Umbilical cord (tissue), 2 donors: ENCODE measurements around the gene IRAK4. TPM values are rescaled to one million over a fixed set of nuclear protein-coding genes. Genes with fewer than 3 reads are reported as not detected.
"Not testable (repeated sequence)": the region's sequence is repeated elsewhere in the genome, so short reads cannot be mapped to it uniquely, and the experiment has no call there.

ENCODE experiments used
- DNase-seq: peaks from one replicate; pipeline ENCODE4 v3.0.0-alpha.2; 2015; ENCODE audit warnings: low spot score
- total RNA-seq: library from RNA; depleted of rRNA; stranded (reverse); fragments of >200 nt; gene quantifications from one replicate; pipeline ENCODE4 v1.2.3, GENCODE V29; 2014; ENCODE audit warnings: low replicate concordance; ENCODE audit not compliant: insufficient read depth

IRAK4 gene
- total RNA-seq: 27.0 TPM

DNA sequence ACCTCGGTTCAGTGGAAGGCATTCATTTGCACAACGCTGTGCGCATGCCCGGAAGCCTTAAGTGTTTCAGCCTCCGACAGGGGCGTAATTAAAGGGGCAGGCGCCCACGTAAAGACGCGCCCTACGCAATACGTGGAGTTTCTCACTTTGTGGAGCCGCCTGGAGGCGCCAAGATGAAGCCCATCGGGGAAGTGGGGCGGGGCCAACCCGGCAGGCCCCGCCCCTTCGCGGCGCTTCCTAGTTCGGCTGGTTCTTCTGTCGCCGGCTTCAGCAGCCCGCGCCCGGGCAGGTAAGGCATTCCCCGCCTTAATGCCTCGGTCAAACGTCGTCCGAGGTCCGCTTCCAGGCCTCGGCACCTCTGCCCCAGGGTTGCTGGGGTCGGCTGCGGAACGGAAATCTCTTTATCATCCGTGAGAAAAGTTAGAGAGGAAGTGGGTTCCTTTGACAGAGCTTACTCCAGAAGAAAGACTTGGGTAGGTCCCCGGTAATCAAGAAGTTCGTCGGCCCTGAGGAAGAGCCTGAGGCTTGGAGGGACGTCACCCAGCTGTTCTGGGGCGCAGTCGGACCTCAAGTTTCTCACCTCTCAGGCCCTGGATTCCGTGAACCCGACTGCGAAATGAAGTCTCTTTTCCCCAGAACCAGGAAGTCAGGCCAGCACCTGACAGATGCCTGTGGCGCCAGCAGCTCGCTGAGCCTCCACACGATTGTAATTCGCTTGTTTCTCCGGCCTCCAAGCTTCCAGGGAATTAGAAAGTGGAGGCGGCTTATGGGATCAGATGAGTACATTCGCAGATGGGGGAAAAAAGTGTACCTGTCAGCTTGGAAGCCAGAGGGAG lies at the start of gene IRAK4, which contains the start of gene PUS7L:
IRAK4 (plus strand) TSS at position 224 of the 836 bp plus-strand sequence. CDS start 9,161 bp downstream, outside the sequence.
PUS7L (minus strand) TSS at position 63 of the 836 bp plus-strand sequence. CDS start 3,545 bp downstream, outside the sequence.
- DNase-seq: peak; percentile 99

GRCh38 chr12:43711348-43711747 lies 47.4 kb upstream of the IRAK4 start:
- DNase-seq: no peak

DNA sequence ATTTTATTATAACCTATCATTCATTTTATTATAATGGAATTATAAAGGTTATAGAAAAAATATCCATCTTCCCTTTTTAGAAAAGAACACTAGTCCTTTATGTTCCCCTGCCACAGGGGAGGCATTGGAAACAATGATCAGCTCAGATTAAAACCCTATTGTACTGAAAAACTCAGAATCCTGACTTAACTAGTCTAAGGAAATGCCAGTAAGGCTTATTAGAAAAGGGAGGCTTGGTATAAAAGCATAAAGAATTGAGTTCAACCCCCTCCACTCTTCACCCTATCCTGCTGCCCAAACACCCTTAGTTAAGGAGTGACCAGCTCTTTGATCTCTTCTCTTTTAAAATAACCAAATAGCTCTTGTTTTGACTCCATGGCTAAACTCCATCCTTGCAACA lies 36.1 kb upstream of the IRAK4 start:
- DNase-seq: no peak

DNA sequence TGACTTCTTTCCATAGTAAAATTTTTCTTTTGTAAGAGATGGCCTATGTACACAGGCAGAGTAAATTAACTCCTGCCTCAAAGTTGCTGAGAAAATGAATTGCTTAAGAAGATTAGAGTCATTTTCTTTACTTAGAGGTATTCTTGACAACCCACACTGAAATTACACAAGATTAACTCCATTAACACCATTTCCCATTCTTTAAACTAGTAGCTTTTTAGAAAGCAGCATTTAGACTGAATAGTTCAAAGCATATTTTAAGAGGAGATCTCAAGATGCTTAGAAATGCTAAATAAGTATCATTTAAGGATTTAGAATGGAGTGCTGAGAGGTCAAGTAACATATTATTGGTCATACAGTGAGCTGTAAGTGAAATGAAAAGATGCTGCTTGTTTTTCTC lies 35.6 kb upstream of the IRAK4 start:
- no peak for DNase-seq

- DNase-seq: peak; percentile 11
These were observed 30.6 kb upstream of the IRAK4 start for GRCh38 chr12:43728117-43728516.

DNA sequence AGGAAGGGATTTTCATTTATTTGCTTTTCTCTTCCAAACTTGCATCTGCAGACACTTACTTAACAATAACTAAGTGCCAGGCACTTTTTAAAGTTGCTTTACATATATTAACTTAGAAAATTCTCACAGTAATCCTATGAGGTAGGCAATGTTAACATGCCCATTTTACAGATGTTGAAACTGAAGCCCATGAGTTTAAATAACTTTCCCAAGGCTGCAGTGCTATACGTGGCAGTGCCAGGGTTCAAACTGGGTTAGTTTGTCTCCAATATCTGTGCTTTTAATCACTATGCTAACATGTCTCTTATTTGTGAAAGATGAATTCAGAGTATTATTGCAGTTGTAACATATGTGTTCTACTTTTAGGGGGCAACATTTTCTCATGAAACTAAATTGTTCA lies 30.1 kb upstream of the IRAK4 start:
- DNase-seq: no peak

DNA sequence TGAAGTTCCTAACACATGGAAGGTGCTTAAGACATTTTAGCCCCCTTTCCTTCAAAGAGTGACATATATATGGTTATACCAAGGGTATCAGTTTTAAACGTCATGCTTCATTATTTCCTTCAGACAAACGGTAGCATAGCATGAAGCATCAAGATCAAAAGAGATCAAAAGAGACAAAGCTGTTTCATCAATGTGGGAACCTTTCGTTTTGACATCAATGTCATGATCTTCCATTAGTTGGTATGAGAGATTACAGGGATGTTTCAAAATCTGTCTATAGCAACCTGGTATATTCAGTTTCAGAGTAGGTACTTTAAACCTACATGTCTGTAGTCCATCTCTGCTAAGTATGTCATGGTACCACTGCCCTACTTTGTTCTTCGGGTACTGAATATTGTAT lies 28.5 kb upstream of the IRAK4 start:
- no peak for DNase-seq

DNA sequence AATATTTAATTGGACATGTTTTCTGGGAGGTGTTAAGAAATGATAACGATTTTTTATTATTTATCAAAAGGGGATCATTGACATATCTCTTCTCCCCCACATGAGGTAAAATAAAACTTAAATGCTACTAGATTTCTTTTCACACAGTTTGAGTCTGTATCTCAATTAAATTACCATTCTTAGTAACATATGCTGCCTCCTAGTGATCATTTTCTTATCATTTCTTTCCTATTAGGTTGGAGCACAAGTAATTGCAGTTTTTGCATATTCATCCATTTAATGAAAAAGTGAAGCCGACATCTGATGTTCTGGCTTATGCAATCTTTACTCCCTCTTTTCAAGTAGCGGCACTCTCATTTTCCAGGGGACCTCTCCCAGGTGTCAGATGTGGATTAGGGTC lies 25.1 kb upstream of the IRAK4 start:
- no peak for DNase-seq

DNA sequence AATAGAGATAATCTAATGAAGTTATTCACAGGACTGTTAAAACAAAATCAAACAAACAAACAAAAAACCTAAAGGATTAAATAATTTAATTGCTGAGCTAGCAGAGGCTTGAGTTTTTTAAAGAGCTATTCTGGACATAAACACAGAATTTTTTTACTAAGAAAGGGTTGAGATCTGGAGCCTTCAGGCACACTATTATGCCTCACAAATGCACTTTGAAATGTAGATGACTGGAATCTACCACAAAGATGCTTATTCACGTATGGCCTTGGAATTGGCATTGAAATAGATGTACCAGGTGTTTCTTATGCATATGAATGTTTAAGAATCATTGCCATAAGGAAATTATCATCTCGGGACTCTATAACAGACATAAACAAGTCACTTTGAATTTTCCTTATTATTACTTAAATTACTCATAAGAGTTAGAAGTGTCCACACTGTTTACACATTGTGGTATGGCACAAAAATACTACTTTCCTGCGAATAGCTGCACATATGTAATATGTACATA lies 21.8 kb upstream of the IRAK4 start:
- DNase-seq: no peak

DNA sequence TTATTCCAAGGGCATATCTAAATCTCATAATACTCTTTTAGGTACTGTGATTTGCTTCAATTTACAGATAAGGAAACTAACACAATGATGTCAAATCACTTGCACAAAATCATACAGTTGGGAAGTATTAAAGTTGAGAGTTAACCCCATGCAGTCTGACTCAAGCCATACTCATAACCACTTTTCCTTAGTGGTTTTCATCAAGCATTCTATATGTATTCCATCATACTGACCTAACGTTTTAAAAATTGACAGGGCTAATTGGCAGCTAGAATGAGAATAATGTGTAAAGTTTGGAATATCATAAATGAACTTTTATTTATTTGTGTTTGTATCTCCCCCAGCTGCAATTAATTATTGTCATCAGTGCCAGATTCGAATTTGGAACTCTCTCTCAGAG lies 21.1 kb upstream of the IRAK4 start:
- DNase-seq: no peak

GRCh38 chr12:43740511-43741100 lies 18.1 kb upstream of the IRAK4 start:
- no peak for DNase-seq

DNA sequence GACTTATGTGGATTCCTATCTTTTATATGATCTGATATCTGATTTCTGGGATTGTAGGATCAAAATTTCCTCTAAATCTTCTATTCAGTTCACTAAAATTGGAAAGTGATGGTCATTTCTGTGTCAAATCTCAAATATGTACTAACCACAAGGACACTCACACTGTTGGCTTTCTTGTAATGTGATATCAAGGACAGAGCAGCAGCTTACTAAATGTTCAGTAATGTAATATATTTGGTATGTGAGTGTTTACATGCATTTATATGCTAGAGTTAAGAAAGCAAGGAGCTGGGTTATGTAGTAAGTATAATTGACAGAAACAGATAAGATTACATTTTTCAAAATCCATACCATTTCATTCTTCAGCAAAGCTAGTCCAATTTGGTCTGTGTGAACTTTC lies 16.6 kb upstream of the IRAK4 start:
- peak; percentile 74 for DNase-seq

DNA sequence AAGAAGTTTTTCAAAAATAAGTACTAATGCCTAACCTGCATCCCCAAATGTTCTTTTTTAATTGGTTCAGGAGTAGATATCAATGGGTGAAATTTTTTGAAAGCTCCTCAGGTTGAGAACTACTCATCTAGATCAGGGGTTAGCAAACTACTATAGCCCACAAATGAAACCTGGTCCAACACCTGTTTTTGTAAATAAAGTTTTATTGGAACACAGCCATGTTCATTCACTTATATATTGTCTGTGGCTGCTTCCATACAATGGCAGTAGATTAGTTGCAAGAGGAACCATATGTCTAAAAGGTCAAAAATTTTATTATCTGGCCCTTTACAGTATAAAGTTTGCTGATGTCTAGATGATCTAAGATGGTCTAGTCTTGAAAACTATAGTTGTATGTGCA lies 13.9 kb upstream of the IRAK4 start:
- no peak for DNase-seq

GRCh38 chr12:43749016-43749415 lies 9.7 kb upstream of the IRAK4 start:
- DNase-seq: no peak

GRCh38 chr12:43750814-43751213 lies 7.9 kb upstream of the IRAK4 start:
- no peak for DNase-seq

DNA sequence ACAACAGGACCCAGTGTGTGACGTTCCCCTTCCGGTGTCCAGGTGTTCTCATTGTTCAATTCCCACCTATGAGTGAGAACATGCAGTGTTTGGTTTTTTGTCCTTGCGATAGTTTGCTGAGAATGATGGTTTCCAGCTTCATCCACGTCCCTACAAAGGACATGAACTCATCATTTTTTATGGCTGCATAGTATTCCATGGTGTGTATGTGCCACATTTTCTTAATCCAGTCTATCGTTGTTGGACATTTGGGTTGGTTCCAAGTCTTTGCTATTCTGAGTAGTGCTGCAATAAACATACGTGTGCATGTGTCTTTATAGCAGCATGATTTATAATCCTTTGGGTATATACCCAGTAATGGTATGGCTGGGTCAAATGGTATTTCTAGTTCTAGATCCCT lies 7.4 kb upstream of the IRAK4 start:
- DNase-seq: not testable (repeated sequence)

GRCh38 chr12:43754015-43754414 lies 4.7 kb upstream of the IRAK4 start:
- no peak for DNase-seq

DNA sequence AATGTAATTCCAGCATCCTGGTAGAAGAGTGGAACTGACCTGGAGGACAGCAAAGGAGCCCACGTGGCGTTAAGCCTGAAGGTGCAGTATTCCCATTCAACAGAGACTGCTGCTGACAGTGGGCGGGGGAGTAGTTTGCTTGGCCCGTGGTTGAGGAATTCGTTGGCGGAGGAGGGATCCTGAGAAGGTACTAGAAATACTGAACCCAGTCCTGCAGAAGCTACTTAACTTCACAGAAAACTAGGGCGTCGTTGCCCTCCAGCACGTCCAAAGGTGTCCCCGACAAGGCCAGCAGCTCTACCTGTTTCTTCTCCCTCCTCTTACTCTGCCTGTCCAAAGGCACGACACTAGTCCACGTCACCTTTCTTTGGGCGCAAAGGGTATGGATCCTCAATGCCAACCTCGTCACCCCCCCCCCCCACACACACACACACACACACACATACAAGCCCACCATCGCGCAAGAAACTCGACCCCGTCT lies 464 bp upstream of the IRAK4 start:
- DNase-seq: no peak

DNA sequence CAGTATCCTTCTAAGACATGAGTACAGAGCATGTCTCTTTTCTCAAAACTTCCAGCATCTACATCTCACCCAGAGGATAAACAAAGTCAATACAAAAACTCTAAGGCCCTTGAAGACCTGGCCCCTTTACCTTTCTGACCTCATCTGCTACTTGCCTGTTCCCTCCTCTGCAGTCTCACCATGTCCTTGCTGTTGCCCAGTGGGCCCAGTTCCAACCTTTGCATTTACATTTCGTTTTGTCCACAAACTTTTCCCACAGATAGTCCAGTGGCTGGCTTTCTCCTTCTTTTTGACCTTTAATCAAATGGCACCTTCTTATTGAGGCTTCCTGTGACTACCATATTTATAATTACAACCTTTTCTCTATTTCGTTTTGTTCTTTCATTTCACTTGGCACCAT lies 1.6 kb downstream of the IRAK4 start:
- DNase-seq: no peak

DNA sequence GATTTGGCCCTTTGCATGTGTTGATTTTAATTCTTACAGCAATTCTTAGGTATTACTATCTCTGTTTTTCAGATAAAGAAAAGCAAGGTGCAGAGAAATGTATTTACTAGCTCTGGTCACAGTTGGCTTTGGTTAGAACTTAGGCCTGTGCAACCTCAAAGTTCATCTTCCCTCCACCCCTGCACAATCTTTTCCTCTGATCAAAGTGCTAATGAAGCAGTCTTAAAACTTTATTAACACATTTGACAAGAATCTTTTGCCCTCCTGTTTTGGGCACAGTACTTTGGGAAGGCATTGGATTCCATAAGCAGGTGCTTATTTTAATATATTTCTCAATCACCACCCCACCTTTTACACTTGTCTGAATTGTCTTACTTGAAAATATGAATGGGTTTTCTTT lies 2.7 kb downstream of the IRAK4 start:
- no peak for DNase-seq

DNA sequence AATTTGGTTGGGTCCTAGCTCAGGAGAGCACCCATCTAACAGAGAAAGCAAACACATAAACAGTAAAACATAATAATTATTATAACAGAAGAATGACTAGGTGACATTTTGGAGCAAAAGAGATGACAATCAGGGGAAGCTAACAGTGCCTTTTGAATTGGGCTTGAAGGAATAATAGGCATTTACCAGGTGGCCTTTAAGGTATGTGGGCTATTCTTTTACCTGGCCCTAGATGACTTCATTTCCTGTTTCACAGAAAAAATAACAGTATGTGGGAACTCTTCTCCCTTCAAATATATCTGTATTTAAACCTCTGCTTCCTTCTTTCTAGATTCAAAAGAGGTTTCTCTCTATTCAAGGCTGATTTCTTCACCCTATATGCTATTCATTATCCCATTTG lies 3.8 kb downstream of the IRAK4 start:
- no peak for DNase-seq

GRCh38 chr12:43763769-43764168 lies 5.0 kb downstream of the IRAK4 start:
- no peak for DNase-seq

DNA sequence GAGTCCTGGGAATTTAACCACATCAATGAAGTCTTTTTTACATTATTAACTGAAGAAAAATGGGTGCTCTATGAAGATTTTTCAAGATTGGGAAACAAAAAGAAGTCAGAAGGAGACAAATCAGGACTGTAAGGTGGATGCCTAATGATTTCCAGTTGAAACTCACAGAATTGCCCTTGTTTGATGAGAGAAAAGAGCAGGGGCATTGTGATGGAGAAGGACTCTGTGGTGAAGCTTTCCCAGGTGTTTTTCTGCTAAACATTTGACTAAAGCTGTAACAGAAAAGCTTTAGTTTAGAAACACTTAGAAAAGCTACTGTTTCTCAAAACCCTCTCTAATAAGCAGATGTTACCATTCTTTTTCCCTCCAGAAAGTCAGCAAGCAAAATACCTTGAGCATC lies 5.8 kb downstream of the IRAK4 start:
- DNase-seq: no peak
